T47D (cell line): ENCODE measurements around the gene ETS2.

Experiments used
- DNase-seq, 2 experiments: peaks; one replicate each; pipeline versions ENCODE4 v3.0.0 to v3.0.0-alpha.2; 2011 to 2012; ENCODE audit warnings: low read depth in 1 of 2, low spot score in 1 of 2
- JUND ChIP-seq: IDR thresholded peaks from 2 replicates; pipeline ENCODE4 v1.6.1; 2012; ENCODE audit warnings: low read depth
- in situ Hi-C: cut with HindIII; loops from 2 replicates; pipeline ENCODE4 v1.10.0; 2016; ENCODE audit warnings: low sequenced_read_pairs, low pct_unique_long_range_greater_than_20kb

Gene ETS2

GRCh38 chr21:38771536-38771935 lies 34.2 kb upstream of the ETS2 start:
- TF ChIP-seq JUND, result no peak
- in situ Hi-C loops, result no loop called here
- DNase-seq, result no peak

GRCh38 chr21:38772646-38773045 lies 33.1 kb upstream of the ETS2 start:
- TF ChIP-seq JUND, result no peak
- in situ Hi-C loops, result no loop called here

DNA sequence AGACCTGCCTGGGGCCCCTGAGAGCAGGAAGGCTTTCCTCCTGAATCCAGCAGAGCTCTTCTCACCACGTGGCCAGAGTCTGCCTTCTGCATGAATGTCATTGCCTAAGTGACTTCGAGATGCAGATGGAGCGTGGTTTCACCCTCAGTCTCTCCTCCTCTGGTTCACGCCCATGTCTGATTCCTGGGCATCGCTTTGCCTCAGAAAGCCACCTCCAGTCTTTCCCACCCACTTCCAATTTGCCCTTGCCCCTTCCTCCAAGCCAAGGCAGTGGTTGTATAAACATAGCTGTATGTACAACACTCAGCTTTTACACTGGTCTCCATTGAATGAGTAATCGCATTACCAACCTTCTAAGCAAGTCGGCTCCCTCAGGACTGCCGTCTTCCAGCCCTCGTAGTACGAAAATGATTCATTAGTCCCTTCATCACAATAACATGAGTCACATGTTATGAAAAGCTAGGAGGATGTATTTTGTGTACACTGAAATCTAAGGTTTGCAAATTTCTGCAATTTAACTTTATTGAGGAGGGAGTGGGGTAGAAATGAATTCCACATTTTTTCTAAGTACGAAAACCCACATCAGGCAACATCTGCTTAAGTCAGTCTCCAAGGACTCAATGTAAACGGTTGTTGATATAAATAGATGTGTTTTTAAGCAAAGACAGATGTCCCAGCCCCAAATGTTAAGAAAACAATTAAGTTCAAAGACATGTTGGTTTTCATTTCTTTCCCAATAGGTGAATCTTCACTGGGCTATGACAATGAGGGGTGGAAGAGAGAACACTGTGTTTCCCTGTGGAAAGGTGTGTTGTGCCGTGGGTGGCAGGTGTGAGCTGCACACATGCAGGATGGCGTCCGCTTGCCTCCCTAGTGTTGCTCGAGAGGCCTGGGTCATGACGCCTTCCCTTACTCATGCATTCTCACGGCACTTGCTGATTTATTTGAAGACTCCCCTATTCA lies 32.3 kb upstream of the ETS2 start:
- in situ Hi-C loops, result no loop called here
- no peak for DNase-seq
- TF ChIP-seq JUND, result no peak

More at GRCh38 chr21:38772646-38773045, 33.1 kb upstream of the ETS2 start:
- no peak for DNase-seq

DNA sequence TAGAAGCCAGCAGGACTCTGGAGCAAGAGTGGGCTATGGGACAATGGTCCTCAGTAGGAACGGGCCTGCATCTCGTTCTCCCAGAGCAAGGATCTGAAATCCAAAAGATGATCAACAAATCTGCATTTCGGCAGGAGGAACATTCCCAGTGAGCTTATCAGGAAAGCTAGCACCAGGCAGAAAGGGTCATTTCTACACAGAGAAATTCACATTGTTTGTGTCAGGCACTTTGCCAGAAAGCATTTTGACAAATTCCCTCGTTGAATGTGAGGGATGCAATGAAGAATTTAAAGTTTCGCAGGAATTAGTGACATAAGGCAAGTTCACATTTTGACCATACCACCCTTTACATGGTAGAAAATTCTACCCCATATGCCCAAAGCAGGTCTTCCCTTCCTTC lies 31.6 kb upstream of the ETS2 start:
- in situ Hi-C loops, result no loop called here
- no peak for TF ChIP-seq JUND
- no peak for DNase-seq

DNA sequence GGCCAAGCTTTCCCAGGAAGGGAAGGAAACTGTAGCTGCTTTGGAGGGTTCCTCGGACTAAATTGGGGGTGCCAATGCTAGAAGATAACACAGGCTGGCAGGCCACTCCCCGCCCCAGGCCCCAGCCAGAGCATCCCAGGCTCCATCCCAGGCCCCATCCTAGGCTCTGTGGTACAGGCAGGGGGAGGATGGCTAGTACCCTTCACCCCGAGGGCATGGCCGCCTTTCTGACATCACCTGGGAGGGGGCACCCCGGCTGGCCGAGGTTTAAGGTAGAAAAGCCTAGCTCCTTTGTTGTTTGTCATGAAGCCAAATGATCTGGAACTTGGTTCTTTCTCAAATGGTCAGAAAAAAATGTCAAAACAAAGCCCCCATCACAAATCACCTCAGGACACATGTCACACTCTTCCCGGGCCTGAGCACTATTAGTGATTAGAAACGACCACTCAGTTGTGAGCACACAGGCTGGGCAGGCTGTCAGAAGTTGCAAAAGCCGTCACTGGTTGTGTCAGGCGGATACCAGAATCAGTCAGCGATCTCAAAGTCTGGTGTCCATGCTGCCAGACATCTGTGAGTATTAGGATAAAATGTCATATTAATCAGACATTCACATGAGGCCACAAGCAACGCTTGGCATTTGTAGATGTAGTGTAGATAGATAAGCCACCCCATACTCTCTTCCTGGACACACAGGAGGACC lies 31.0 kb upstream of the ETS2 start:
- no peak for TF ChIP-seq JUND
- no peak for DNase-seq
- in situ Hi-C loops, result no loop called here

- in situ Hi-C loops, result no loop called here
- no peak for DNase-seq
- TF ChIP-seq JUND, result no peak
Measured at GRCh38 chr21:38775733-38776132, 30.0 kb upstream of the ETS2 start.

DNA sequence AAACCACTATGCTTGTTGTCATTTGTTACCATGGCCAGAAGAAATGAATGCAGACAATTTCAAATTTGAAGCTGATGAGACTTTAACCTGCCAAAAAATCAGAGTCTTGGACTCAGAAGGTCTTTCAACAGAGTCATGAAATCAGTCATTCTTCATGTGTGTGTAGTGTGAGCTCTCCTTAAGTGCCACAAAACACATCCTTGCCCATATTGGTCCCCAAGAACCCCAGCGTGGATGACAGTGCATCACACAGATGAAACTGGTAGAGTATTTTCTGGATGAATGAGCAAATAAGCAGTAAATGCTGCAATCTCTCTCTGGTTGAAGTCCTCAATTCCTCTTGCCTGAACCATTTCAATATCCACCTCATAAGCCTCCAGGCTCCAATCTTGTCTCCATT lies 28.7 kb upstream of the ETS2 start:
- no peak for DNase-seq
- TF ChIP-seq JUND, result no peak
- in situ Hi-C loops, result no loop called here

DNA sequence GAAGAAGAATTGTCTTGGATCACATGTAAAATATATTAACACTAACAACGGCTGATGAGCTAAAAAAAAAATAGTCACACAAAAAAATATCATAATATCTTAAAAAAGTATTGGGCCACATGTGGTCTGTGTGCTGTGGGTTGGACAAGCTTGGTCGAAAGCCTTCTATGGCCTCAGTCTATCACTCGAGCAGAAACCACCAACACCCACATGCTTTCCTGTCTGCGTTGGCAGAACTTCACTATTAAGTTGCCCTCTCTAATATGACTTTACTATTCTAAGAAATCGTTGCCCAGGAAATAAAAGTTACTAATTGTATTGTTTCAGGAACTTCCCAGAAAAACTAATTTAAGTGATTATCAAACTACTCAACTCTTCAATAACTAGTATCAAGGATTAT lies 28.2 kb upstream of the ETS2 start:
- DNase-seq, result no peak
- no peak for TF ChIP-seq JUND
- in situ Hi-C loops, result no loop called here

- in situ Hi-C loops, result no loop called here
Measured at GRCh38 chr21:38780879-38781278, 24.9 kb upstream of the ETS2 start.

GRCh38 chr21:38784458-38785266 lies 21.1 kb upstream of the ETS2 start:
- no peak for DNase-seq
- in situ Hi-C loops, result no loop called here
- no peak for TF ChIP-seq JUND

More at GRCh38 chr21:38780879-38781278, 24.9 kb upstream of the ETS2 start:
- DNase-seq, result no peak
- no peak for TF ChIP-seq JUND

DNA sequence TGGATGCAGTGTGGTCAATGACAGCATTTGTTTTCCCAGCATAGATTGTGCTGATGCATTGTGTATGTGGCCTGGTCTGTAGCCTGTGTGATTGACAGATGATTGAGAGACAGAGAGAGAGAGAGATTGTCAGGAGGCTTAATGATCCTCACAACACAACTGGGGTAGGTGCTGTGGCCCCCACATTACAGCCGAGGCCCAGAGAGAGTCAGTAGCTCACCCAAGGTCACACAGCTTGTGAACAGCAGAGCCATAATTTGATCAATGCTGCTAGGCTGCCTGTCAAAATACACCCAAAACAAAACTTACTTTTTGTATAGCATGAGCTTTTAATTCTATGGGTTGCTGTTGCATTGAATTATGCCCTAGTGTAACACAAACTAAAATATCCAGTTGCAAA lies 20.2 kb upstream of the ETS2 start:
- no peak for TF ChIP-seq JUND
- no peak for DNase-seq
- in situ Hi-C loops, result no loop called here

GRCh38 chr21:38787016-38787415 lies 18.7 kb upstream of the ETS2 start:
- no peak for TF ChIP-seq JUND
- in situ Hi-C loops, result no loop called here
- no peak for DNase-seq
